BE2C (cell line): ENCODE results near the gene NEGR1.
"Not testable (repeated sequence)": the region's sequence is repeated elsewhere in the genome, so short reads cannot be mapped to it uniquely, and the experiment has no call there.

Source experiments
- DNase-seq: peaks from one replicate; pipeline ENCODE4 v3.0.0-alpha.2; 2020
- H3K27me3 ChIP-seq: fragments of 250-450 bp; sonication (Bioruptor Pico); 2 replicates; pipeline ENCODE4 v1.5.1; 2020; ENCODE audit warnings: mild to moderate bottlenecking
- H3K36me3 ChIP-seq: fragments of 250-450 bp; sonication (Bioruptor Pico); 2 replicates; pipeline ENCODE4 v1.5.1; 2020; ENCODE audit warnings: mild to moderate bottlenecking
- H3K4me1 ChIP-seq: fragments of 250-450 bp; sonication (Bioruptor Pico); 2 replicates; pipeline ENCODE4 v1.5.1; 2020
- H3K4me3 ChIP-seq: 2 replicates; pipeline ENCODE4 v1.5.1; 2011; ENCODE audit warnings: low read depth, low read length
- H3K9me3 ChIP-seq: fragments of 250-450 bp; sonication (Bioruptor Pico); 2 replicates; pipeline ENCODE4 v1.5.1; 2020
- TF ChIP-seq, protein P1 (sequence below): IDR thresholded peaks from 2 replicates; pipeline ENCODE4 v1.5.1; 2012; ENCODE audit warnings: mild to moderate bottlenecking, low read depth, low read length

Gene NEGR1

DNA sequence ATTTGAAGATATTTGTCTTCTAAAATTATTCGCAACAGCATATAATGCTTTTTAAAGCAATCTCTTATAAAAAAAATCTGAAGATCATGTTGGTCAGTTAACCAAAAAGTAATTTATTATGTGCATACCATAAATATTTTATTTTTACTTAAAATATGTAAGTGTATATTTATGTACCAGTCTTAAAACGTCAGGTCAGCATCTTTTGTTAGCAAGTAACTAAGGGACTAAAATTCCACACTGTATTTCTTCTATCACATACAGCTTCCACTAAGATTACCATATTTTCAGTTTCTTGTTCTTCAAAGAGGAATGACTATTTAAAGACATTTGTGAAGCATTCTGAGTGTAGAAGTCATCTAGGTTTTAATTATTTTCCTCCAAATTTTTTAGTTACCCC, 19.6 kb downstream of the NEGR1 start:
- DNase-seq = no peak
- Histone ChIP-seq H3K27me3 (no peaks in the 10 kb centered on the region), H3K4me1 (no peaks in the 10 kb centered on the region), H3K36me3 (no peaks in the 10 kb centered on the region), H3K9me3 (no peaks in the 10 kb centered on the region), H3K4me3 (no peak overlapping the region)
- TF ChIP-seq, protein P1, sequence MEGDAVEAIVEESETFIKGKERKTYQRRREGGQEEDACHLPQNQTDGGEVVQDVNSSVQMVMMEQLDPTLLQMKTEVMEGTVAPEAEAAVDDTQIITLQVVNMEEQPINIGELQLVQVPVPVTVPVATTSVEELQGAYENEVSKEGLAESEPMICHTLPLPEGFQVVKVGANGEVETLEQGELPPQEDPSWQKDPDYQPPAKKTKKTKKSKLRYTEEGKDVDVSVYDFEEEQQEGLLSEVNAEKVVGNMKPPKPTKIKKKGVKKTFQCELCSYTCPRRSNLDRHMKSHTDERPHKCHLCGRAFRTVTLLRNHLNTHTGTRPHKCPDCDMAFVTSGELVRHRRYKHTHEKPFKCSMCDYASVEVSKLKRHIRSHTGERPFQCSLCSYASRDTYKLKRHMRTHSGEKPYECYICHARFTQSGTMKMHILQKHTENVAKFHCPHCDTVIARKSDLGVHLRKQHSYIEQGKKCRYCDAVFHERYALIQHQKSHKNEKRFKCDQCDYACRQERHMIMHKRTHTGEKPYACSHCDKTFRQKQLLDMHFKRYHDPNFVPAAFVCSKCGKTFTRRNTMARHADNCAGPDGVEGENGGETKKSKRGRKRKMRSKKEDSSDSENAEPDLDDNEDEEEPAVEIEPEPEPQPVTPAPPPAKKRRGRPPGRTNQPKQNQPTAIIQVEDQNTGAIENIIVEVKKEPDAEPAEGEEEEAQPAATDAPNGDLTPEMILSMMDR = no peak

DNA sequence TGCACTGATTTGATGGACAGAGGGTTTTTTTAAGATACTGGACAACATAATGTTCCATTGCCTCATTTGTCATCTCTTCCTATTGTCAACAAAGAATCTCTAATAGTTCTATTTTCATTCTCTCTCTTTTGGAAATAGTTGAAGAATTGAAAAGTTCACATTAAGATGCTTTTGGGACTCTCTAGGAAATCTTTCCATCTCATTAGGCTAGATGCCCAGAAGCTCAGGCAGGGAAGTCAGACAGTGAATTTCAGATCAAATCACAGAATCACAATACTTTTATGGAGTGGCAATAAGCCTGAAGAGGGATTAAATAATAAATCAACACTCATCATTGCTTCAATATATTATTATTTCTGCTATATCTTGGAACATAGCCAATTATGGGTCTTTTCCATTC, 29.2 kb downstream of the NEGR1 start:
- no peak for DNase-seq
- Histone ChIP-seq H3K27me3 (no peaks in the 10 kb centered on the region), H3K9me3 (no peaks in the 10 kb centered on the region), H3K4me3 (no peak overlapping the region), H3K4me1 (no peaks in the 10 kb centered on the region), H3K36me3 (no peaks in the 10 kb centered on the region)
- TF ChIP-seq, protein P1 = no peak

DNA sequence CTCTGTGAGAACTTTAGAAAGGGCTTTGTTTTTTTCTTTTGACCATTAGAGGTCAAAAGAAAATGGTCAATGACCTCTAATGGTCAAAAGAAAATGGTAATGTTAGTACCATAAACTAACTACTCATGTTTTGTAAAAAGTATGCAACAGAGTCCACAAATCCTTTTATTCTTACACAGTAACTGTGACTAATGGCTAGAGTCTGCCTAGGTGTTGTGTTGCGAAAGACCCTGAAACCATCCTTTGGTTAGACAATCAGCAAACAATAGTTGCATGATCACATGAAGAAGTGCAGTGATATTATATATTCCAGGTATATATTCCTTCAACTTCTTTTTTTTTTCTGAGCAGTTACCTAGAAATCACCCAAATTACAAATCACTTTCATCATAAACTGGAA, 40.9 kb downstream of the NEGR1 start:
- no peaks in the 10 kb centered on the region for H3K36me3 ChIP-seq
- H3K4me1 ChIP-seq = no peaks in the 10 kb centered on the region
- H3K9me3 ChIP-seq = no peaks in the 10 kb centered on the region
- TF ChIP-seq, protein P1 = no peak
- H3K27me3 ChIP-seq = no peaks in the 10 kb centered on the region
- DNase-seq = no peak
- no peak overlapping the region for H3K4me3 ChIP-seq

DNA sequence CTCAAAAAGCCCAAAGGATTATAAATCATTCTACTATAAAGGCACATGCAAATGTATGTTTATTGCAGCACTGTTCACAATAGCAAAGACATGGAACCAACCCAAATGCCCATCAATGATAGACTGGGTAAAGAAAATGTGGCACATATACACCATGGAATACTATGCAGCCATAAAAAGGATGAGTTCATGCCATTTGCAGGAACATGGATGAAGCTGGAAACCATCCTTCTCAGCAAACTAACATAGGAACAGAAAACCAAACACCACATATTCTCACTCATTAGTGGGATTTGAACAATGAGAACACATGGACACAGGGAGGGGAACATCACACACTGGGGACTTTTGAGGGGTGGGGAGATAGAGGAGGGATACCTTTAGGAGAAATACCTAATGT, 46.4 kb downstream of the NEGR1 start:
- not testable (repeated sequence) for H3K9me3 ChIP-seq, H3K27me3 ChIP-seq, DNase-seq, H3K4me1 ChIP-seq, H3K36me3 ChIP-seq, H3K4me3 ChIP-seq

DNA sequence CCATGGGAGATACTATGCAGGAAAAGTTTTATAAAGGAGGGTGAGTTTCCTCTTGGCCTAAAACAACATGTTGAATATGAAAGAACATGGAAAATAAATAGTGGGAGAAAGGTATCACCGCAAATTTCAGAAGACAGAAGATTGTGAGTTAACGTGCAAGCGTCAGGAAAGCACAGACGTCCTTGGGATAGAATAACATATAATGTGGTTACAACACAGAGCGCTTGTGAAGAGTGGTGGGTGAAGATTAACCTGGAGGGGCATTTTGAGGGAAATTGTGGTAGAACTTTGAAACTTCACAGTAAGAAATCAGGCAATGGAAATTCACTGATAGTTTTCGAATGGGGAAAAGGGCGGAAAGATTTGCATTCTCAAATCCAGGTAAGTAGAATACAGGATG, 47.3 kb downstream of the NEGR1 start:
- DNase-seq = no peak
- H3K4me3 ChIP-seq = no peak overlapping the region
- TF ChIP-seq, protein P1 = no peak
- no peaks in the 10 kb centered on the region for H3K4me1 ChIP-seq
- no peaks in the 10 kb centered on the region for H3K9me3 ChIP-seq
- no peaks in the 10 kb centered on the region for H3K36me3 ChIP-seq
- H3K27me3 ChIP-seq = no peaks in the 10 kb centered on the region

DNA sequence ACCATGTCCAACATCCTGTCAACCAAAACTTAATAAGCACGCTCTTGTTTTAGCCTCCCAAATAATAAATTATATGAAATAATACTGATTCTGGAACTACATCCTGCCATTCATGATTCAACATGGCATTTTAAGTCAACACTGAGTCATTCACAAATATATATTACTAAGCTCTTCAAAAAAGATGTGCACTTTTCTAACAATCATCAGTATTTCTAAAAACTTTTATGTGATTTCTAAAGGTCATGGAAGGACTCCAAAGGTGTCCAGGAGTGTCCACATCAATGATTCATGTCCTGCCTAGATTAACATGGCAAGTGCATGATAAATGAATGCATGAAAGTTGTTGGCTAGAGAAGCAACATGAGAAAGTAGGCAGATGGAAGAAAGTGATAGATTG, 51.6 kb downstream of the NEGR1 start:
- no peak for DNase-seq
- Histone ChIP-seq H3K36me3 (no peaks in the 10 kb centered on the region), H3K4me3 (no peak overlapping the region), H3K4me1 (no peaks in the 10 kb centered on the region), H3K27me3 (no peaks in the 10 kb centered on the region), H3K9me3 (no peaks in the 10 kb centered on the region)
- TF ChIP-seq, protein P1 = no peak

DNA sequence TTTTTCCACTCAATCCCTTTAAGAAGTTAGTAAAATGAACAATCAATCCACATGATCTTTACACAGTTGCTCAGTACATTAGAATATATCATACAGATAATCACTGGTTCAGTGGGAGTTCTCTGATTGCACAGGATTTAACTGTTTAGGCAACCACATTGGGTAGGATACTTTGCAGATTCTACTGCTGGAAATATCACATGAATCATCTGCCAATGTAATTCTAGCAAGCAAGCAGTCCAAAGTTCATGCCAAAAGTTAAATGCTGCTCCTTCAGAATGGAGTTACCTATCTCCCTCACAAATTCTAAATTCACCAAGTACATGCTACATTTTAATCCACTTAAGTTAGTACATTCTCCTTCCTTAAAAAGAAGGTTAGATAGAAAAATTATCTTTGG, 52.4 kb downstream of the NEGR1 start:
- no peaks in the 10 kb centered on the region for H3K4me1 ChIP-seq
- TF ChIP-seq, protein P1 = no peak
- DNase-seq = no peak
- no peak overlapping the region for H3K4me3 ChIP-seq
- H3K36me3 ChIP-seq = no peaks in the 10 kb centered on the region
- no peaks in the 10 kb centered on the region for H3K27me3 ChIP-seq
- H3K9me3 ChIP-seq = no peaks in the 10 kb centered on the region
